HG03439 (cell line): Measurements from ENCODE around the gene MAP1A.
"Not testable (repeated sequence)": the region's sequence is repeated elsewhere in the genome, so short reads cannot be mapped to it uniquely, and the experiment has no call there.

Experiments used
- ATAC-seq: cut with Tn5 transposase; IDR thresholded peaks from one replicate; pipeline ENCODE4 v1.9.1; 2021; ENCODE audit warnings: mild to moderate bottlenecking, moderate library complexity; ENCODE audit not compliant: unreplicated experiment

MAP1A gene

DNA sequence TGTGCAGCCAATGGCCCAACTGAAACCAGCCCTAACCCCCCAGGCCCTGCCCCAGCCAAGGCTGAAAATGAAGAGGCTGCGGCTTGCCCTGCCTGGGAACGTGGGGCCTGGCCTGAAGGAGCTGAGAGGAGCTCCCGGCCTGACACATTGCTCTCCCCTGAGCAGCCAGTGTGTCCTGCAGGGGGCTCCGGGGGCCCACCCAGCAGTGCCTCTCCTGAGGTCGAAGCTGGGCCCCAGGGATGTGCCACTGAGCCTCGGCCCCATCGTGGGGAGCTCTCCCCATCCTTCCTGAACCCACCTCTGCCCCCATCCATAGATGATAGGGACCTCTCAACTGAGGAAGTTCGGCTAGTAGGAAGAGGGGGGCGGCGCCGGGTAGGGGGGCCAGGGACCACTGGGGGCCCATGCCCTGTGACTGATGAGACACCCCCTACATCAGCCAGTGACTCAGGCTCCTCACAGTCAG is 11.2 kb downstream of the MAP1A start:
- ATAC-seq: no peak

DNA sequence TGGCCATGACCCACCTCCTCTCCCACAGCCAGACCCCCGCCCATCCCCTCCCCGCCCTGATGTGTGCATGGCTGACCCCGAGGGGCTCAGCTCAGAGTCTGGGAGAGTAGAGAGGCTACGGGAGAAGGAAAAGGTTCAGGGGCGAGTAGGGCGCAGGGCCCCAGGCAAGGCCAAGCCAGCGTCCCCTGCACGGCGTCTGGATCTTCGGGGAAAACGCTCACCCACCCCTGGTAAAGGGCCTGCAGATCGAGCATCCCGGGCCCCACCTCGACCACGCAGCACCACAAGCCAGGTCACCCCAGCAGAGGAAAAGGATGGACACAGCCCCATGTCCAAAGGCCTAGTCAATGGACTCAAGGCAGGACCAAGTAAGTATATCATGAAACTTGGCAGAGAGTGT is 11.7 kb downstream of the MAP1A start:
- no peak for ATAC-seq

- ATAC-seq: no peak
Observed at GRCh38 chr15:43529587-43530345, 12.4 kb downstream of the MAP1A start.

GRCh38 chr15:43531018-43531670 is 13.7 kb downstream of the MAP1A start:
- no peak for ATAC-seq

GRCh38 chr15:43532826-43533225 is 15.4 kb downstream of the MAP1A start:
- not testable (repeated sequence) for ATAC-seq

DNA sequence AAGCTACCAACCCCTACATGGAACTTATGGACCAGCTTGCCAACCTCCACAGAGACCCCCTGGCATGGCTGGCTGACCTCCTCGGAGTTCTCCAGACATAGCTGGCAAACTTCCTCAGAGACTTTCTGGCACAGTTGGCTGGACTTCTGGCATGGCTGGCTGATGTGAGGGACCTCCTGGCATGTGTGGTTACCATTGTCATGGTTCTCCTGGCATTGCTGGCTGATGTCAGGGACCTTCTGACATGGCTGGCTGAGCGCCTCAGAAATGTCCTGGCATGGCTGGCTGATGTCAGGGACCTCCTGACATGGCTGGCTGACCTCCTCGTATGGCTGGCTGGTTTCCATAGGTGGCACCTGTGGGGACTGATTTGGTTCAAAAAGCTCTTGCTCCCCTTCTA is 17.5 kb downstream of the MAP1A start:
- ATAC-seq: no peak

DNA sequence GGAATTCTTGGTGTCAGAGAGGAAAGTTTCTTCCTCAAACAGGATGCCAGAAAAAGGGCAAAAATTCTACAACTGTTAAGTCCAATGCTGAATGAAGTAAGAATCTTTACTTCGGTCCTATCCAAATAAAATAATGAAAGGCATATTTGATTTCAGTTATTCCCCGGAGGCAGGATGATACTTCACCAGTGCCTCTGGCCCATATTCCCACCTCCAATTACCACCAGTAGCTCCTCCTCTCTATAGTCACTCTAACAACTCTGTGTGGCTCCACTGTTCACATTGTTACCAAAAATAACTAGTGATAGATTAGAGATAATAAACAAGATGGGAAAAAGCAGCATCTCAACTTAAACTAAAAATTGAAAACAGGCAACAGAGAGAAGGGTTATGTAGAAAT is 20.7 kb downstream of the MAP1A start:
- ATAC-seq: no peak

DNA sequence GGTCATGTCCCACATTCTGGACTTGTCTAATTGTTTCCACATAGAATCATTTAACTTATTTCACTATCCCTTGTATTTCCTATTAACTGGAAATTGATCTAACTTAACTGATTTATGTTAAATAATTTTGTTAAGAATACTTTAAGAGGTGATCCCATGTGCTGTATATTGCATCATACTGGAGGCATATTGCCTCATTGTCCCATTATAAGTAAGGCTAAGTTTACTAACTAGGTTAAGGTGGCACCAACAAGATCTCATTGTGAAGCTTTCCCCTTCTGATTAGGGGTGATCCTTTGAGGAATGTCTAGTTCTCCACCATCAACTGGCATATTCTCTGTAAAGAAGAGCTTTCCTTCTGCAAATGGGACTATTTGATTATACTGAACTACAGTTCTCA is 24.4 kb downstream of the MAP1A start:
- no peak for ATAC-seq

DNA sequence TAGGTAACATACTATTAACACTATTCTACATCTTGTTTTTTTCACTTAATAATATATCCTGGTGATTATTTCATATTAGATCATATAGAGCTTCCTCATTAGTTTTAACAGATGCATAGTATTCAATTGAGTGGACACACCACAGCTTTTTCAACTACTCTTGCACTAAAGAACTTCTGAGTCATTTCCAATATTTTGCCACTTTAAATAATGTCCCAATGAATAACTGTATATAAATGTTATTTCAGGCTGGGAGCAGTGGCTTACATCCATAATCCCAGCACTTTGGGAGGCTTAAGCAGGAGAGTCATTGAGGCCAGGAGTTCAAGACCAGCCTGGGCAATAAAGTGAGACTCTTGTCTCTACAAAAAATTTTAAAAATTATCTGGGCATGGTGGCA is 26.9 kb downstream of the MAP1A start:
- ATAC-seq: no peak

GRCh38 chr15:43545426-43545825 is 28.0 kb downstream of the MAP1A start:
- no peak for ATAC-seq

DNA sequence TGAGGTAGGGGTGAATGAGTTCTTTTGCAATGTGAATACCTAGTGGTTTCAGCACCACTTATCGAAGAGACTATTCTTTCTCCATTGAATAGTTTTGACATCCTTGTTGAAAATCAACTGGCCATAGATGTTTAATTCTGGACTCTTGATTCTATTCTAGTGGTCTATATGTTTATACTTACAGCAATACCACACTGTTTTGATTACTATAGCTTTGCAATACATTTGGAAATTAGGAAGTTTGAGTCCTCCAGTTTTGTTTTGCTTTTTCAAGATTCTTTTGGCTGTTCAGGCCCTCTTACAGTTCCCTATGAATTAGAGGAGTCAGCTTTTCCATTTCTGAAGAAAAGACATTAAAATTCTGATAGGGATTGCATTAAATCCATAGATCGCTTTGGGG is 30.1 kb downstream of the MAP1A start:
- ATAC-seq: no peak

DNA sequence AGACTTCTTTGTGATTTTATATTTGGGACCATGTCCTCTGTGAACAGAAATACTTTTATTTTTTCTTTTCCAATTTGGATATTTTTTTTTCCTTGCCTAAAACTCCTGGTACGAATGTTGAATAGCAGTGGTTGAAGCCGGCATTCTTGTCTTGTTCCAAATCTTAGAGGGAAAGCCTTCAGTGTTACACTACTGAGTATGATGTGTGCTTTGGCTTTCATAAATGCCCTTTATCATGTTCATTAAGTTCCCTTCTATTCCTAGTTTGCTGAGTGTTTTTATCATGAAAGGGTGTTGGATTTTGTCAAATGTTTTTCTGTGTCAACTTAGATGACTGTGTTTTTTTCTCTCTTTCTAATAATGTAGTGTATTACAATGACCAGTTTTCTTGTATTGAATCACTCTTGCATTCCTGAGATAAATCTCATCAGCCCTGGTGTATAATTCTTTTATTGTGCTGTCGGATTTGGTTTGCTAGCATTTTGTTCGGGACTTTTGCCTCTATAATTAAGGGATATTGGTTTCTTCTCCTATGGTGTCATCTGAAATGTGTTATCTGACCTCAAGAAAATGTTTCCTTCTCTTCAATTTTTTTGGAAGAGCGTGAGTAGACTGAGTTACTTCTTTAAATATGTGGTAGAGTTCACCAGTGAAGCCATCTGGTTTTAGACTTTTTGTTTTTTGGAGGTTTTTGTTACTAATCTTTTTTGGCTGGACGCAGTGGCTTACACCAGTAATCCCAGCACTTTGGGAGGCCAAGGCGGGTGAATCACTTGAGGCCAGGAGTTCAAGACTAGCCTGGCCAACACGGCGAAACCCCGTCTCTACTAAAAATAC is 33.3 kb downstream of the MAP1A start:
- no peak for ATAC-seq

DNA sequence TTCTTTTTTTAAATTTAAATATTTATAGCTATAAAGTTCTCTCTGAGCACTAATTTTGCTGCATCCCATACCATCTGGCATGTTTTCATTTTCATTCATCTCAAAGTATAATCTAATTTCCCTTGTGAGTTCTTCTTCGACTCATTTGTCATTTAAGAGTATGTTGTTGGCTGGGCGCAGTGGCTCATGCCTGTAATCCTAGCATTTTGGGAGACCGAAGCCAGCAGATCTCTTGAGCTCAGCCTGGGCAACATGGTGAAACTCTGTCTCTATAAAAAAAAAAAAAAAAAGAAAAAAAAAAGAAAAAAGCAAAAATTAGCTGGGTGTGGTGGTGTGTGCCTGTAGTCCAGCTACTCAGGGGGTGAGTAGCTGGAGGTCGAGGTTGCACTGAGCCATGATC is 34.8 kb downstream of the MAP1A start:
- no peak for ATAC-seq

DNA sequence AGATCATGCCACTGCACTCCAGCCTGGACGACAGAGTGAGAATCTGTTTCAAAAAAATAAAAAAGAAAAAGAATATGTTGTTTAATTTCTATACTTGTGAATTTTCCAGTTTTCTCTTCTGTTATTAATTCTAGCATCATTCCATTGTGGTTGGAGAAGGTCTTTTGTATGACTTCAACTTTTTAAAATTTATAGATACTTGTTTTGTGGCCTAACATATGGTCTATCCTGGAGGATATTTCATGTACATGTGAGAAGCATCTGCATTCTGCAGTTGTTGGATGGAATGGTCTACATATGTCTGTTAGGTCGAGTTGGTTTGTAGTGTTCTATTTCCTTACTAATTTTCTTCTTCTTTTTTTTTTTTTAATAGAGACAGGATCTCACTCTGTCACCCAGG is 35.6 kb downstream of the MAP1A start:
- ATAC-seq: no peak

DNA sequence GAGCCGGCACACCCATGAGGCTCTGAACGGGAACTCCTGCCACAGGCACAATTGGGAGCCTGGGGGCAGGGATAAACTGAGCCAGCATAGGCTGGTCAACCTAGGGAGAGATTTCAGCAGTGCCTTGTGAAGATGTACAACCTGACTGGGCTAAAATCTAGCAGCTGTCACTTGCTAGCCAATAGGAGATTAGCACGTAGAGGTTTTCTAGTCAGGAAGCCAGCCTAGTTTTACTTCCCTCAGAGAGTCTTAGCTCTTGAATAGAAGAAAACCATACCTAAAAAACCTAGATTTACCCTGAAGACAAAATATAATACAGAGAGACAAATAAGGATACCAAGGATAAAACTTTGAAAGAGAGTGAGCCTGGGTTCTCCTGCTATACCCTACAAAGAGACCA is 45.3 kb downstream of the MAP1A start:
- not testable (repeated sequence) for ATAC-seq

GRCh38 chr15:43563793-43564192 is 46.4 kb downstream of the MAP1A start:
- not testable (repeated sequence) for ATAC-seq

GRCh38 chr15:43566615-43567014 is 49.2 kb downstream of the MAP1A start:
- ATAC-seq: not testable (repeated sequence)

- ATAC-seq: not testable (repeated sequence)
Observed at GRCh38 chr15:43574607-43575006, 57.2 kb downstream of the MAP1A start.
